HS-5 (cell line): ENCODE measurements around the gene TBXAS1.
A peak's percentile ranks its signal among the peaks of the same experiment; 100 is the strongest.

Experiments
- DNase-seq: peaks from one replicate; pipeline ENCODE4 v3.0.0-alpha.2; 2012; ENCODE audit warnings: low read depth

The TBXAS1 gene

GRCh38 chr7:140025241-140025640 is 196.2 kb downstream of the TBXAS1 start:
- no peak for DNase-seq

GRCh38 chr7:140025814-140026433 is 196.9 kb downstream of the TBXAS1 start:
- DNase-seq = no peak

GRCh38 chr7:140026935-140027334 is 197.9 kb downstream of the TBXAS1 start:
- no peak for DNase-seq

- no peak for DNase-seq
Measured at GRCh38 chr7:140027858-140028257, 198.8 kb downstream of the TBXAS1 start.

- DNase-seq = no peak
Measured at GRCh38 chr7:140028311-140028710, 199.2 kb downstream of the TBXAS1 start.

- DNase-seq = no peak
Measured at GRCh38 chr7:140029072-140029471, 200.0 kb downstream of the TBXAS1 start.

- DNase-seq = no peak
Measured at GRCh38 chr7:140031364-140031763, 202.3 kb downstream of the TBXAS1 start.

GRCh38 chr7:140033036-140033435 is 204.0 kb downstream of the TBXAS1 start:
- peak; percentile 28 for DNase-seq

- DNase-seq = no peak
Measured at GRCh38 chr7:140033779-140034363, 204.8 kb downstream of the TBXAS1 start.

- DNase-seq = no peak
Measured at GRCh38 chr7:140034421-140034820, 205.4 kb downstream of the TBXAS1 start.

GRCh38 chr7:140035400-140036223 is 206.5 kb downstream of the TBXAS1 start:
- peak; percentile 58 for DNase-seq

- DNase-seq = no peak
Measured at GRCh38 chr7:140036224-140036962, 207.3 kb downstream of the TBXAS1 start.

GRCh38 chr7:140039066-140039465 is 210.0 kb downstream of the TBXAS1 start:
- DNase-seq = no peak

- no peak for DNase-seq
Measured at GRCh38 chr7:140039896-140040295, 210.8 kb downstream of the TBXAS1 start.

GRCh38 chr7:140041659-140042385 is 212.8 kb downstream of the TBXAS1 start:
- no peak for DNase-seq

- DNase-seq = no peak
Measured at GRCh38 chr7:140042386-140042670, 213.3 kb downstream of the TBXAS1 start.

- DNase-seq = no peak
Measured at GRCh38 chr7:140044251-140044650, 215.2 kb downstream of the TBXAS1 start.

GRCh38 chr7:140045697-140046096 is 216.6 kb downstream of the TBXAS1 start:
- DNase-seq = no peak

- no peak for DNase-seq
Measured at GRCh38 chr7:140047197-140047596, 218.1 kb downstream of the TBXAS1 start.

- no peak for DNase-seq
Measured at GRCh38 chr7:140048138-140048537, 219.1 kb downstream of the TBXAS1 start.

- no peak for DNase-seq
Measured at GRCh38 chr7:140048989-140049338, 219.9 kb downstream of the TBXAS1 start.

GRCh38 chr7:140049339-140050024 is 220.4 kb downstream of the TBXAS1 start:
- DNase-seq = no peak
